CD4-positive, alpha-beta T cell treated with Interleukin-12 subunit alpha and Interleukin-12 subunit beta, for 1 hour (primary cell): ENCODE measurements around the gene YBX2.

ENCODE experiments used
- DNase-seq: peaks from one replicate; pipeline ENCODE4 v3.0.0-alpha.2; 2020

The YBX2 gene

DNA sequence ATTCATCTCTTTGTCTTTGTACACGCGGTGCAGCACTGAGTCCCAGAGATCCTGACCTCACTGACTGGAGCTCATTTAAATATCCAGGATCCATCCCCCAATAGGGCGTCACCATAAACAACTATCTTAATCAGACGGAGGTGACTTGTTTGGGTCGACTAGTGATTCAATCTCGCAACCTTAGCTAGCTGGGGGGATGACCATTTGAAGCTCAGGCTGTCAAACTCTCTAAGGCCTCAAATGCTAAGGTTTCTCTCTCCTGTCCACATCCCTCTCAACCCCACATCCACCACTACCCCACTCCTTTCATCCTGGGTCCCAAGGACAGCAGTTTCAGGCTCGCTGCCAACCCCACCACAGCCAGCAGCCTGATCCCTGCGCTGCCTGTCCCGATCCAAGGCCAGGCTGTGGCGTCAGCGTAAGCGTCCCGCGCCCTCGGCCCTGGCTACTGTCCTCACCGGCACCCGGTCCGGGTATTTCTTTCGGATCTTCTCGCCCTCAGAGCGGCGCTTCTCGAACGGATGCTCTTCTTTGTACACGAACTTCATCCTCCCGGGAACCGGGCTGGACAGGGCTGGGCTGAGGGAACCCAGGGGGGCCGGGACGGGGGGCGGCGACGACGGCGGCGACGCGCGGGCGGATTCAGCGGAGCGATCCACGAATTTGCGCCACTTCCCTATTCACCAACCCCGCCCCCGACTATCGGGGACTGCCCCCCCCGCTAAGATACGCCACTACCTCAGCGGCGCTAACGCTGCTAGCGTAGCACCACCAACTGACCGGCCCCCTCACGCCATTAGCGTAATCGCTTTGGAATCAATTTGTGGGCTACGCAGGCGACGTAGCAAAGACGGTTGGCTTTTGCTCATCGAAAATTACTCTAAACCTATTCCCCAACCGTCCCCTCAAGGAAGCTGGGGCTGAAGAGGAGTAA, 52.4 kb downstream of the YBX2 start, which contains the start of gene GABARAP:
GABARAP (minus strand) TSS at position 667 of the 934 bp plus-strand sequence; CDS start at position 548, 119 bp downstream.
- peak; percentile 94 for DNase-seq

DNA sequence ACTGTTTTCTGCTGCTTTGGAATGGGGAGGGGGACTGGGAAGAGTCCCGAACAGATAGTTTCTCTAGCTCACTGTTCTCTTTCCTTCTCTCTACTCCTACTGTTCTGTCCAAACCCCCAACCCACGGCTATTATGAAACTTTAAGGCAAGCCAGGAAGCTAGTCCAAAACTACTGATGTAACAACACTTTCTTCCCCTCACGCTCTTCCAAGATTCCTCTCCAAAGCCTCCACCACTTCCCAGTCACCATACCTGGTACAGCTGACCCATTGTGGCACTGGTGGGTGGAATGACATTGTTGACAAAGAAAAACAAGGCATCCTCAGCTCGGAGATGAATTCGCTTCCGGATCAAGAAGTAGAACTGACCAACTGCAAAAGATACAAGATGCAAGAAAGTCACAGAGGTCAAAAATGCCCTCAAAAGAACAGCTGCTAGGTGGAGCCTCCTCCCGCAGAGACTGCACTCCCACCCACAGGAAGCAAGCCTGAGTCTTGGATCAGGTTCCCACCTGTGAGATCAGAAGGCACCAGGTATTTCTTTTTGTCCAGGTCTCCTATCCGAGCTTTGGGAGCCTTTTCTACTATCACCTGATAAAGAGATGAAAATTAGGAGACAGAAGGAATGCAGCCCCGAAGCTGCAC, 53.2 kb downstream of the YBX2 start:
- DNase-seq: no peak

DNA sequence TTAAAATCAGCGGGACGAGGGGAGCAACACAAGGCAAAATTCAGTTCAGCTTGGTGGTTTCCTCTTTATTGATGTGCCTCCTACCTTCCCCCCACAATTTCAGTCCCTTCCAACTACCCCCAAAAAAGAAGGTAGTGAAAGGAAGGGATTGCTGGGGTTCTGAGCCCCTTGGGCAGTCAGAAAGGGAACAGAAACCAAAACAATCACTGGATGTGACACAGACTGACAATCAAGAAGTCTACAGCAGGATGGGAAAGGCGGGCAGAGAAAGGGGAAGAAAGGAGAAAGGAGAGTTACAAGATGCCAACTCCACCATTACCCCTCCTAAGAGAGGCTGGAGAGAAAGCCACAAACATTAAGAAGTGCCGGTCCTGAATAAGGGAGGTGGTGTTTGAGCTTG, 54.1 kb downstream of the YBX2 start:
- DNase-seq: no peak

DNA sequence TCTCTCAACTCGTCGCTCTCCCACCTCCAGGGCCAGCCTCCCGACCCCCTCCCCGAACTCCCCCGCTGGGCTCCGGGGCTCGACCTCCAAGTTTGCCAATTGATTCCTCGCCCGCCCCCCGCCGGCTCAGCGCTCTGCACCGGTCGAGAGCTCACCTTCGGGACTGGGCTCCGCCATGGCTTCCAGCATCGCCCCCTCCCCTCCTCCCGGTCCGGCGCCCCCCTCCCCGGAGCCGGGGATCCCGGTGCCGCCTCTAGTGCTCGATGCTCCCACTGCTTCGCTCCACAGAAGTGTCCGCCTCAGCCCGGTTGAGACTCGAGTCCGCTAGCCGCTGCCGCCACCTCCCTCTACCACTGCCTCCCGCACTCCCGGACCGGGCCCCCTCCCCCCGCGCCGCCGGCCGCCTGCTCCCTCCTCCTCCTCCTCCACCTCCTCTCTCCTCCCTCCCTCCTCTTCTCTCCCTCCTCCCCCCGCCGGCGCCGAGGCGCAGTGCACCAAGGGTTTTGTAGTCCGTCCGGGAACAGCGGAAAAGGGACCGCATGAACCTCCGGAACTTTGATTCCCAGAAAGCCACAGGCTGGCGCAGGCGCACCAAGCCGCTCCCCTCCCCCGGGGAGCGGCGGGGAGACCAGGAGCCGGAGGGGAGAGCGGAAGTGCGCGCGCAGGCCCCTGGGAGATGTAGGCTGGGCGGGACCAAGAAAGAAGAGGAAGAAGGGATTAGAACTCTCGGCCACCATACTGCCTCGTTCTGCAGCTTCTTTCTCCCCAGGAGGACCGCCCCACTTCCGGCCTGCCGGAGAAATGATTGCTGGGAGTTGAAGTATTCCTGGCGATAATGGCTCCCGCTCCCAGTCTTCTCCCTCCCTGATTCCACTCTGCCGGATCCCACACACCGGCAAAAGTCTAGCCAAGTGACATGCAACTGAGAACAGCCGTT, 55.1 kb downstream of the YBX2 start, which contains the start of gene PHF23:
PHF23 (minus strand) TSS at position 367 of the 937 bp plus-strand sequence; CDS start at position 189, 178 bp downstream.
- DNase-seq: peak; percentile 99

DNA sequence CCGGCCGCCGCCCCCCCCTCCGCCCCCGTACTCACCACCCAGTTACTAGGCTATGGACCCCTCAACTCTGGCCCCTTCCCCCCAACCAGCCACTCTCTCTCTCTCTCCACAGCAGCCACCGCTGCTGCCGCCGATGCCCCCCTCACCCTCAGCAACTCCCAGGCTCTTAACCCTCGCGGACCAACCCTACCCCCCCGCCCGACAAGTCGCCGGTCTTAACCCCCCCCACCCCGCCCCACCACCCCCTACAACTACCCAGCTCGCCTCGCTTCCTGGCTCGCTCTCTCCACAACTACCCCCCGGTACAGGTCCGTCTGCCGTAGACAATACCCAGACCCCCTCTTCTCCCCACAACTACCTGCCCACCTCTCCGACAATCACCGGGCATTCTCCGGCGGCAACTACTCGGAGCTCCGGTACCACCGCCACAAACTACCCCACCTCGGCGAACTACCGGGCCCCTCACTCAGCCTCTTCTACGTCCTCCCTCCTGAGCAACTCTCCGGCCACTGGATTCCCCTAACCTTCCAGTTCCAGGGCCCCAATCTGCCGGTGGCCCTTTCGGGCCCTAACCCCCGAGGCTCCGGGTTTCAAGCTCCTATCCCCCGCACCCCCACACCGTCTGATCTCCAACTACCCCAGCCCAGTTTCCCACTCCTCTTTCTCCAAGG, 55.9 kb downstream of the YBX2 start:
- peak; percentile 58 for DNase-seq
